BE2C (cell line): ENCODE results near the gene UQCR10.

Experiments
- DNase-seq: peaks from one replicate; pipeline ENCODE4 v3.0.0-alpha.2; 2020
- H3K27me3 ChIP-seq: fragments of 250-450 bp; sonication (Bioruptor Pico); 2 replicates; pipeline ENCODE4 v1.5.1; 2020; ENCODE audit warnings: mild to moderate bottlenecking
- H3K36me3 ChIP-seq: fragments of 250-450 bp; sonication (Bioruptor Pico); 2 replicates; pipeline ENCODE4 v1.5.1; 2020; ENCODE audit warnings: mild to moderate bottlenecking
- H3K4me1 ChIP-seq: fragments of 250-450 bp; sonication (Bioruptor Pico); 2 replicates; pipeline ENCODE4 v1.5.1; 2020
- H3K4me3 ChIP-seq: 2 replicates; pipeline ENCODE4 v1.5.1; 2011; ENCODE audit warnings: low read depth, low read length
- H3K9me3 ChIP-seq: fragments of 250-450 bp; sonication (Bioruptor Pico); 2 replicates; pipeline ENCODE4 v1.5.1; 2020
- TF ChIP-seq, protein P1 (sequence below): IDR thresholded peaks from 2 replicates; pipeline ENCODE4 v1.5.1; 2012; ENCODE audit warnings: mild to moderate bottlenecking, low read depth, low read length

The UQCR10 gene

DNA sequence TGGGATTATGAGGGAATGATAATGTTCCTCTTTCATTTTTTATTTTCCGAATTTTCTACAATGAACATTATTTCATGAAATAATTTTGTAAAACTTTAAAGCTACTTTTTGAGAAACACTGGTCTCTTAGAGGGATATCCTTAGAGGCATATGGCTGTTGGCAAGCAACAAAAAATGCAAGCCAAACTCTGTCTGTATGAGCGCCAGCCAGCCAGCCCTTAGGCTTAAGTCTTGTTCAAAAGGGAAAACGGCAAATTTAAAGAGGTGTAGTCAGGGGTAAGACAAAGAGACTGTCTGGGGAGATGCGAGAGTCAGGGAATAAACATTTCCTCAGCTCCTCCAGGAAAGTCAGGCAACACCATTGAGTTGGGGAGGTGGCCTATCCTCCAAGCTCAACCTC lies 48.4 kb downstream of the UQCR10 start:
- H3K27me3 ChIP-seq = no peaks in the 10 kb centered on the region; the same call in 1 of the 2 replicates
- DNase-seq = no peak
- TF ChIP-seq, protein P1, sequence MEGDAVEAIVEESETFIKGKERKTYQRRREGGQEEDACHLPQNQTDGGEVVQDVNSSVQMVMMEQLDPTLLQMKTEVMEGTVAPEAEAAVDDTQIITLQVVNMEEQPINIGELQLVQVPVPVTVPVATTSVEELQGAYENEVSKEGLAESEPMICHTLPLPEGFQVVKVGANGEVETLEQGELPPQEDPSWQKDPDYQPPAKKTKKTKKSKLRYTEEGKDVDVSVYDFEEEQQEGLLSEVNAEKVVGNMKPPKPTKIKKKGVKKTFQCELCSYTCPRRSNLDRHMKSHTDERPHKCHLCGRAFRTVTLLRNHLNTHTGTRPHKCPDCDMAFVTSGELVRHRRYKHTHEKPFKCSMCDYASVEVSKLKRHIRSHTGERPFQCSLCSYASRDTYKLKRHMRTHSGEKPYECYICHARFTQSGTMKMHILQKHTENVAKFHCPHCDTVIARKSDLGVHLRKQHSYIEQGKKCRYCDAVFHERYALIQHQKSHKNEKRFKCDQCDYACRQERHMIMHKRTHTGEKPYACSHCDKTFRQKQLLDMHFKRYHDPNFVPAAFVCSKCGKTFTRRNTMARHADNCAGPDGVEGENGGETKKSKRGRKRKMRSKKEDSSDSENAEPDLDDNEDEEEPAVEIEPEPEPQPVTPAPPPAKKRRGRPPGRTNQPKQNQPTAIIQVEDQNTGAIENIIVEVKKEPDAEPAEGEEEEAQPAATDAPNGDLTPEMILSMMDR = no peak
- H3K36me3 ChIP-seq = peaks cover 52% of the 10 kb centered on the region
- no peaks in the 10 kb centered on the region for H3K9me3 ChIP-seq
- no peak overlapping the region for H3K4me3 ChIP-seq
- H3K4me1 ChIP-seq = peaks cover 14% of the 10 kb centered on the region

DNA sequence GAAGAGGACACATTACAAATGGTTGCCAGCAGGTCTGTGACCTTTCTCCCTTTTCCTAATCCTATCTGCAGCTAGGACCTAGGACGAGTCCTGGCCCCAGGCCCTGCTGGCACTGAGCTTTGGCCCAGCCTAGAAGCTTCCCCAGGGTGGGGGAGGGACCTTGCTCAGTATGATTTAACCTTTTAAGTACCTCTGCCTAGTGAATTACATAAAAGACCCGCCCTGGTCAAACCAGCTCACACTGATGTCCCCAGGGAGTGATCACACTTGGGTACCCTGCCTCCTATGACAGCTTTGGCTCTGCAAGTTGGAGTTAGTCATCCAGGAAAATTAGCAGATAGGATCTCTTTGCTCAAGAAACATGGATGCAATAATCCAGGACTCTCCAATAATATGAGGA lies 49.0 kb downstream of the UQCR10 start:
- Histone ChIP-seq H3K4me3 (peak overlapping the region; percentile 19; the same call in 1 of the 2 replicates), H3K4me1 (peaks cover 14% of the 10 kb centered on the region), H3K27me3 (no peaks in the 10 kb centered on the region; the same call in 1 of the 2 replicates), H3K9me3 (no peaks in the 10 kb centered on the region), H3K36me3 (peaks cover 47% of the 10 kb centered on the region)
- DNase-seq = peak; percentile 77
- TF ChIP-seq, protein P1 = no peak

DNA sequence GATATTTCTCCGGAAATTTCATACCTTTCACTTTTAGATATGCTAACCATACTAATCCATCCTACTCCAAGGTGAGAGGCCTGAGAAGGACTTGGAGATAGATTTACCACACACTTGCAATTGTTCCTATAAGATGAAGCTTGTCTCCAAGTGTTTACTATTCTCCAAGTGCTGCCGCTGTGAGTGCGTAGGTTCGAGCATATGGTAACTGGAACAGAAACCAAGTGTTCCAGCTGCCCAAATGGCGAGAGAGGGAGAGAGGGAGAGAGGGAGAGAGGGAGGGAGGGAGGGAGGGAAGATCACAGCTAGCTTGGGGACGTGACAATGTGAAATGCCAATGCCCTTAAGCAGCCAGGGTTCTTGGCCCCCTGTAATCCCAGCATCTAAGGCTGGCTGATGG lies 49.4 kb downstream of the UQCR10 start:
- Histone ChIP-seq H3K27me3 (no peaks in the 10 kb centered on the region), H3K4me1 (peaks cover 14% of the 10 kb centered on the region), H3K4me3 (peak overlapping the region; percentile 19; the same call in 1 of the 2 replicates), H3K36me3 (peaks cover 42% of the 10 kb centered on the region), H3K9me3 (no peaks in the 10 kb centered on the region)
- TF ChIP-seq, protein P1 = no peak
- peak; percentile 25 for DNase-seq

DNA sequence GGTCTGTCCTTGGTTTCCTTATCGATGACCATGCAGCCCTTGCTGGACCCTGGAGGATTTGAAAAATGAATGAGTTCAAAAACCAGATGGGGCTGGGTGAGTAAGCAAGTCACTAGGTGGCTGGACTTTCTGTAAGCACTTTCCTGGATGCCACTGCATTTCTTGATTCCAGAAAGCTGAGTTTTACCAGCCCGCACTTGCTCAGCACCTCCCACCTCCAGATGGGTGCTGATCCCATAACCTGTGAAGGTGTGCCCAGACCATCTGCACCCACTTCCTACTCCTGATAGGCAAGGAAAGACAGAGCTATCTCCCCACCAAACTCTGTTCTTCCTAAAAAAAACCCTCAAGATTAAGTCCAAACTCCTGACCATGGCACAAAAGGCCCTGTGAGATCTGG lies 49.8 kb downstream of the UQCR10 start:
- Histone ChIP-seq H3K9me3 (no peaks in the 10 kb centered on the region), H3K27me3 (no peaks in the 10 kb centered on the region), H3K4me1 (peaks cover 14% of the 10 kb centered on the region), H3K4me3 (no peak overlapping the region), H3K36me3 (peaks cover 38% of the 10 kb centered on the region)
- TF ChIP-seq, protein P1 = no peak
- no peak for DNase-seq

DNA sequence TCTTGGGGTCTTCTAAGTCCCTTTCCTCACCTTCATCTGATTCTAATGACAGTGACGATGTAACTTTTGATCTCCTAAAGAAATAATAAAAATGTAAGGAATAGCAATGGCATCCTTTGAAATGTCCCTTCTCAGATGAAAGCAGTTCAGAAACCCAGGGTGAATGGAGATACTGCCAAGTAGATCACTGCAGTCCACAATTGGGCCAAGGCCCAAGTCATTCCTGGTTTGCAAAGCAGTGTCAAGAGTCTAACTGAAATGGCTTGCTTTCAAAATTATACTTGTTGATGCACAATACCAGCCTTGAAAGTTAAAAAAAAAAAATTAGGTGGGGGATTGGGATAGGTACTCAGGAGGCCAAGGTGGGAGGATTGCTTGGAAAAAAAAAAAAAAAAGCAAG lies 50.6 kb downstream of the UQCR10 start:
- Histone ChIP-seq H3K27me3 (no peaks in the 10 kb centered on the region), H3K4me3 (no peak overlapping the region), H3K9me3 (no peaks in the 10 kb centered on the region), H3K4me1 (peaks cover 14% of the 10 kb centered on the region), H3K36me3 (peaks cover 36% of the 10 kb centered on the region)
- no peak for DNase-seq
- TF ChIP-seq, protein P1 = no peak

DNA sequence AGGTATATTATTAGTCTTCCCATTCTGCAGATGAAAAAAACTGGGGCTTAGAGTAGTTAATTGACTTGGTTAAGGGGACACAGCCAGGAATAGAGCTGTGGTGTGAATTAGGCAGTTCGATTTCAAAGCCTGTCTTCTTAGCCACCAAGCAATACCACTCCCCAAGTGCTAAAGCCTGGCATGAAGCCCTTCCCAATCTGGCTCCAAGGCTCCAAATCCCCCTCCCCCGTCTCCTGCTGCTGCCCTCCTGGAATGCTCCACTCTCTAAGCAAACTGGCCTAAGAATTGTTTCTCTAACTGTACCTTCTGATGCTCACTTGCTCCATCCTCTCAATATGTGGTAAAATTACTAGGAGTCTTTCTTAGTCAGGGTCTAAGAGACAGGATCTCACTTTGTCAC lies 52.3 kb downstream of the UQCR10 start:
- Histone ChIP-seq H3K4me1 (peaks cover 14% of the 10 kb centered on the region), H3K27me3 (no peaks in the 10 kb centered on the region), H3K9me3 (no peaks in the 10 kb centered on the region), H3K4me3 (no peak overlapping the region), H3K36me3 (peaks cover 35% of the 10 kb centered on the region)
- DNase-seq = no peak
- TF ChIP-seq, protein P1 = no peak
